Upper lobe of left lung (tissue), 4 donors: ENCODE results near the gene CERS3.

Experiments
- EP300 ChIP-seq, 4 donors: sonication (generic); formaldehyde crosslinking; IDR thresholded peaks; one replicate each; pipeline ENCODE4 v1.5.1; 2017; ENCODE audit warnings: antibody characterized with exemption in 4 of 4, control low read depth in 2 of 4
- POLR2A ChIP-seq, 4 donors: fragments of 450-650 bp; IDR thresholded peaks; one replicate each; pipeline ENCODE4 v1.5.1; 2016 to 2017; ENCODE audit warnings: antibody characterized with exemption in 4 of 4, mild to moderate bottlenecking in 2 of 4

DNA sequence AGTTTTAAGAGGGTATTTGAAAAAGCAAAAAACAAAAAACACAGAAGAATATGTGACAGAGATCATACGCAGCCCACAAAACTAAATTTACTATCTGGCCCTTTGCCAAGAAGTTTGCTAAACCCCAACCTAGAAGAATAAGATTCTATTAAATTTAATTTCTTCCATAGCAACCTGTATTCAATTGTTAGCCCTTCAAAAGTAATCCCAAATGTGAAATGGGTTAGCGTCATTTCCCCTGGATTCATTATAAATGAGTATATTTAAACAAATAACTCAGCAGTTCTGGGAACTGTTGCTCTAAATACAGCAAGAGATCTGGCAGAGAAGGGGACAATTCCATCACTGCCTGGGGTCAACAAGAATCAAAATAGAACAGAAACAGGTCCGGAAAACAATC, 56.8 kb downstream of the CERS3 start:
- no peak for TF ChIP-seq POLR2A (IDR thresholded peaks at IDR 0.05)
- TF ChIP-seq EP300 (IDR thresholded peaks at IDR 0.05) = no peak
